ENCODE results near the gene LBX2.
"Not testable (repeated sequence)": the region's sequence is repeated elsewhere in the genome, so short reads cannot be mapped to it uniquely, and the experiment has no call there.

Gene LBX2

GRCh38 chr2:74488643-74489481 lies 10.5 kb downstream of the LBX2 start:
- Histone ChIP-seq H3K36me3 (ENCODE audit: control insufficient read depth, insufficient read depth, low read length) (peaks cover 33% of the 10 kb centered on the region), H3K27me3 (ENCODE audit: control insufficient read depth, insufficient read depth, low read length) (no peaks in the 10 kb centered on the region), H3K4me3 (ENCODE audit: low read depth, low read length) (no peak overlapping the region), H3K4me1 (ENCODE audit: control insufficient read depth, insufficient read depth, low read length) (no peaks in the 10 kb centered on the region), H3K9ac (ENCODE audit: low read depth, low read length) (no peak overlapping the region), H3K9me3 (ENCODE audit: control insufficient read depth, insufficient read depth, low read length) (no peaks in the 10 kb centered on the region)

- H3K36me3 ChIP-seq (ENCODE audit: control insufficient read depth, insufficient read depth, low read length) = peaks cover 12% of the 10 kb centered on the region
- H3K9ac ChIP-seq (ENCODE audit: low read depth, low read length) = no peak overlapping the region
- no peaks in the 10 kb centered on the region for H3K27me3 ChIP-seq (ENCODE audit: control insufficient read depth, insufficient read depth, low read length)
- H3K9me3 ChIP-seq (ENCODE audit: control insufficient read depth, insufficient read depth, low read length) = no peaks in the 10 kb centered on the region
- no peaks in the 10 kb centered on the region for H3K4me1 ChIP-seq (ENCODE audit: control insufficient read depth, insufficient read depth, low read length)
- H3K4me3 ChIP-seq (ENCODE audit: low read depth, low read length) = no peak overlapping the region
These were observed 13.3 kb downstream of the LBX2 start for GRCh38 chr2:74486141-74486540.

GRCh38 chr2:74483675-74484164 lies 15.7 kb downstream of the LBX2 start:
- not testable (repeated sequence) for H3K27me3 ChIP-seq (ENCODE audit: control insufficient read depth, insufficient read depth, low read length); H3K9ac ChIP-seq (ENCODE audit: low read depth, low read length); H3K36me3 ChIP-seq (ENCODE audit: control insufficient read depth, insufficient read depth, low read length); H3K4me1 ChIP-seq (ENCODE audit: control insufficient read depth, insufficient read depth, low read length); H3K9me3 ChIP-seq (ENCODE audit: control insufficient read depth, insufficient read depth, low read length)
- H3K4me3 ChIP-seq (ENCODE audit: low read depth, low read length) = peak overlapping the region; percentile 99

GRCh38 chr2:74482801-74483674 lies 16.4 kb downstream of the LBX2 start, which contains the start of the genes CCDC142 and TTC31:
Gene CCDC142, minus strand, starts transcription at chr2:74482998. Its CDS starts 161 bp downstream, at chr2:74482837.
Gene TTC31, plus strand, starts transcription at chr2:74483081. Its CDS starts 15 bp downstream, at chr2:74483096.
- Histone ChIP-seq H3K4me1 (ENCODE audit: control insufficient read depth, insufficient read depth, low read length) (no peaks in the 10 kb centered on the region), H3K4me3 (ENCODE audit: low read depth, low read length) (peak within 1 kb of the TSS; percentile 99), H3K36me3 (ENCODE audit: control insufficient read depth, insufficient read depth, low read length) (peaks cover 3% of the 10 kb centered on the region), H3K9ac (ENCODE audit: low read depth, low read length) (peak within 1 kb of the TSS; percentile 87), H3K9me3 (ENCODE audit: control insufficient read depth, insufficient read depth, low read length) (no peaks in the 10 kb centered on the region), H3K27me3 (ENCODE audit: control insufficient read depth, insufficient read depth, low read length) (no peaks in the 10 kb centered on the region)

- Histone ChIP-seq H3K36me3 (ENCODE audit: control insufficient read depth, insufficient read depth, low read length) (peaks cover 6% of the 10 kb centered on the region), H3K9me3 (ENCODE audit: control insufficient read depth, insufficient read depth, low read length) (no peaks in the 10 kb centered on the region), H3K4me1 (ENCODE audit: control insufficient read depth, insufficient read depth, low read length) (no peaks in the 10 kb centered on the region), H3K27me3 (ENCODE audit: control insufficient read depth, insufficient read depth, low read length) (no peaks in the 10 kb centered on the region), H3K4me3 (ENCODE audit: low read depth, low read length) (peak overlapping the region; percentile 99), H3K9ac (ENCODE audit: low read depth, low read length) (peak overlapping the region; percentile 87)
These were observed 17.2 kb downstream of the LBX2 start for GRCh38 chr2:74481961-74482800.

GRCh38 chr2:74481431-74481830 lies 18.0 kb downstream of the LBX2 start:
- Histone ChIP-seq H3K36me3 (ENCODE audit: control insufficient read depth, insufficient read depth, low read length) (peaks cover 6% of the 10 kb centered on the region), H3K9ac (ENCODE audit: low read depth, low read length) (peak overlapping the region; percentile 87), H3K4me1 (ENCODE audit: control insufficient read depth, insufficient read depth, low read length) (no peaks in the 10 kb centered on the region)

GRCh38 chr2:74474899-74475298 lies 24.5 kb downstream of the LBX2 start:
- no peaks in the 10 kb centered on the region for H3K9me3 ChIP-seq (ENCODE audit: control insufficient read depth, insufficient read depth, low read length)
- H3K4me1 ChIP-seq (ENCODE audit: control insufficient read depth, insufficient read depth, low read length) = peaks cover 2% of the 10 kb centered on the region
- no peaks in the 10 kb centered on the region for H3K27me3 ChIP-seq (ENCODE audit: control insufficient read depth, insufficient read depth, low read length)
- peaks cover 14% of the 10 kb centered on the region for H3K36me3 ChIP-seq (ENCODE audit: control insufficient read depth, insufficient read depth, low read length)
- H3K9ac ChIP-seq (ENCODE audit: low read depth, low read length) = no peak overlapping the region
- H3K4me3 ChIP-seq (ENCODE audit: low read depth, low read length) = no peak overlapping the region

More at GRCh38 chr2:74481431-74481830, 18.0 kb downstream of the LBX2 start:
- peak overlapping the region; percentile 99 for H3K4me3 ChIP-seq (ENCODE audit: low read depth, low read length)
- no peaks in the 10 kb centered on the region for H3K9me3 ChIP-seq (ENCODE audit: control insufficient read depth, insufficient read depth, low read length)
- H3K27me3 ChIP-seq (ENCODE audit: control insufficient read depth, insufficient read depth, low read length) = no peaks in the 10 kb centered on the region

GRCh38 chr2:74474481-74474880 lies 24.9 kb downstream of the LBX2 start:
- no peak overlapping the region for H3K4me3 ChIP-seq (ENCODE audit: low read depth, low read length)
- no peaks in the 10 kb centered on the region for H3K27me3 ChIP-seq (ENCODE audit: control insufficient read depth, insufficient read depth, low read length)
- H3K9ac ChIP-seq (ENCODE audit: low read depth, low read length) = no peak overlapping the region
- H3K36me3 ChIP-seq (ENCODE audit: control insufficient read depth, insufficient read depth, low read length) = peaks cover 14% of the 10 kb centered on the region
- no peaks in the 10 kb centered on the region for H3K9me3 ChIP-seq (ENCODE audit: control insufficient read depth, insufficient read depth, low read length)
- peaks cover 2% of the 10 kb centered on the region for H3K4me1 ChIP-seq (ENCODE audit: control insufficient read depth, insufficient read depth, low read length)

- Histone ChIP-seq H3K36me3 (ENCODE audit: control insufficient read depth, insufficient read depth, low read length) (peaks cover 14% of the 10 kb centered on the region), H3K9ac (ENCODE audit: low read depth, low read length) (peak overlapping the region; percentile 71), H3K4me1 (ENCODE audit: control insufficient read depth, insufficient read depth, low read length) (peaks cover 2% of the 10 kb centered on the region), H3K9me3 (ENCODE audit: control insufficient read depth, insufficient read depth, low read length) (no peaks in the 10 kb centered on the region), H3K27me3 (ENCODE audit: control insufficient read depth, insufficient read depth, low read length) (no peaks in the 10 kb centered on the region), H3K4me3 (ENCODE audit: low read depth, low read length) (peak overlapping the region; percentile 89)
These were observed 26.5 kb downstream of the LBX2 start for GRCh38 chr2:74472945-74473258.

- Histone ChIP-seq H3K36me3 (ENCODE audit: control insufficient read depth, insufficient read depth, low read length) (peaks cover 11% of the 10 kb centered on the region), H3K9ac (ENCODE audit: low read depth, low read length) (peak within 1 kb of the TSS; percentile 71), H3K4me1 (ENCODE audit: control insufficient read depth, insufficient read depth, low read length) (peaks cover 2% of the 10 kb centered on the region)
These were observed 27.1 kb downstream of the LBX2 start, which contains the start of gene MRPL53 for GRCh38 chr2:74472086-74472944. Gene MRPL53, minus strand, starts transcription at chr2:74472680. Its CDS starts 20 bp downstream, at chr2:74472660.

More at GRCh38 chr2:74472086-74472944, 27.1 kb downstream of the LBX2 start, which contains the start of gene MRPL53:
- Histone ChIP-seq H3K9me3 (ENCODE audit: control insufficient read depth, insufficient read depth, low read length) (no peaks in the 10 kb centered on the region), H3K27me3 (ENCODE audit: control insufficient read depth, insufficient read depth, low read length) (no peaks in the 10 kb centered on the region), H3K4me3 (ENCODE audit: low read depth, low read length) (peak within 1 kb of the TSS; percentile 89)

All from iPS-15b (cell line).